ENCODE results near the gene SLC13A5.

SLC13A5 gene

GRCh38 chr17:6654841-6655731 is 58.1 kb downstream of the SLC13A5 start:
- Histone ChIP-seq H3K79me1 (ENCODE audit: low read depth, low read length) (peaks cover 4% of the 10 kb centered on the region), H3K9ac (ENCODE audit: low read depth, low read length, poor library complexity) (peak overlapping the region; percentile 65), H4K91ac (ENCODE audit: low read depth, low read length, poor library complexity) (no peak overlapping the region), H3K23ac (ENCODE audit: low read depth, low read length, poor library complexity) (no peak overlapping the region), H2AFZ (ENCODE audit: low read length) (peak overlapping the region; percentile 79), H3K9me3 (replicated peaks in 1 of 2; ENCODE audit: control insufficient read depth in 2 of 2, insufficient read depth in 1 of 2, low read depth in 1 of 2, low read length in 2 of 2) (peaks cover 0 to 3% of the 10 kb centered on the region in 2 donors), H4K8ac (ENCODE audit: low read depth, low read length) (no peak overlapping the region), H2AK5ac (ENCODE audit: low read depth, low read length) (no peak overlapping the region), H3K27me3 (ENCODE audit: control insufficient read depth in 3 of 3, insufficient read depth in 3 of 3, low read depth in 1 of 3, low read length in 3 of 3) (peaks cover 0 to 45% (median 31%) of the 10 kb centered on the region in 3 experiments), H2BK15ac (ENCODE audit: low read length) (no peak overlapping the region), H3K27ac (replicated peaks; ENCODE audit: low read length) (no peak overlapping the region), H3K14ac (ENCODE audit: low read length) (no peak overlapping the region), H2BK120ac (ENCODE audit: low read depth, low read length) (no peak overlapping the region), H3K4me3 (ENCODE audit: low read length in 2 of 2) (peak overlapping the region; percentile 38 to 49), H3K36me3 (replicated peaks in 1 of 2; ENCODE audit: control insufficient read depth in 2 of 2, insufficient read depth in 2 of 2, low read length in 2 of 2) (peaks cover 0 to 3% of the 10 kb centered on the region in 2 donors), H3K4me1 (ENCODE audit: control insufficient read depth in 2 of 2, insufficient read depth in 1 of 2, low read depth in 1 of 2, low read length in 2 of 2) (peaks cover 19 to 31% of the 10 kb centered on the region in 2 donors), H3K4me2 (ENCODE audit: insufficient read depth, low read length, poor library complexity, severe bottlenecking) (peak overlapping the region; percentile 72), H2BK12ac (ENCODE audit: low read length) (no peak overlapping the region), H3K18ac (ENCODE audit: low read length) (peak overlapping the region; percentile 65), H3K4ac (ENCODE audit: low read length) (no peak overlapping the region), H2BK5ac (ENCODE audit: low read length) (no peak overlapping the region)
- no CpG with 5 or more reads among the region's 46 CpGs for WGBS, 2 donors (ENCODE audit: extremely low coverage in 2 of 2, insufficient read length in 2 of 2, insufficient replicate concordance in 1 of 2)
- DNase-seq (ENCODE audit: low spot score) = no peak

- Histone ChIP-seq H3K4ac (ENCODE audit: low read length) (peak overlapping the region; percentile 81), H3K9me3 (replicated peaks in 1 of 2; ENCODE audit: control insufficient read depth in 2 of 2, insufficient read depth in 1 of 2, low read depth in 1 of 2, low read length in 2 of 2) (peaks cover 0 to 3% of the 10 kb centered on the region in 2 donors), H2BK15ac (ENCODE audit: low read length) (peak overlapping the region; percentile 95), H4K91ac (ENCODE audit: low read depth, low read length, poor library complexity) (no peak overlapping the region), H3K36me3 (replicated peaks in 1 of 2; ENCODE audit: control insufficient read depth in 2 of 2, insufficient read depth in 2 of 2, low read length in 2 of 2) (peaks cover 3 to 34% of the 10 kb centered on the region in 2 donors), H2AFZ (ENCODE audit: low read length) (peak overlapping the region; percentile 96), H2BK12ac (ENCODE audit: low read length) (peak overlapping the region; percentile 96), H3K9ac (ENCODE audit: low read depth, low read length, poor library complexity) (peak overlapping the region; percentile 82), H3K23ac (ENCODE audit: low read depth, low read length, poor library complexity) (peak overlapping the region; percentile 77), H3K14ac (ENCODE audit: low read length) (no peak overlapping the region), H2AK5ac (ENCODE audit: low read depth, low read length) (peak overlapping the region; percentile 97), H3K27ac (replicated peaks; ENCODE audit: low read length) (no peak overlapping the region), H3K4me1 (ENCODE audit: control insufficient read depth in 2 of 2, insufficient read depth in 1 of 2, low read depth in 1 of 2, low read length in 2 of 2) (peaks cover 17 to 34% of the 10 kb centered on the region in 2 donors), H3K79me1 (ENCODE audit: low read depth, low read length) (peaks cover 4% of the 10 kb centered on the region), H3K18ac (ENCODE audit: low read length) (peak overlapping the region; percentile 93), H2BK120ac (ENCODE audit: low read depth, low read length) (peak overlapping the region; percentile 85), H3K4me2 (ENCODE audit: insufficient read depth, low read length, poor library complexity, severe bottlenecking) (peak overlapping the region; percentile 72), H3K4me3 (ENCODE audit: low read length in 2 of 2) (peak overlapping the region; percentile 75 to 83), H3K27me3 (ENCODE audit: control insufficient read depth in 3 of 3, insufficient read depth in 3 of 3, low read depth in 1 of 3, low read length in 3 of 3) (peaks cover 0 to 21% (median 19%) of the 10 kb centered on the region in 3 experiments), H2BK5ac (ENCODE audit: low read length) (peak overlapping the region; percentile 62), H4K8ac (ENCODE audit: low read depth, low read length) (peak overlapping the region; percentile 89)
- WGBS, 2 donors (ENCODE audit: extremely low coverage in 2 of 2, insufficient read length in 2 of 2, insufficient replicate concordance in 1 of 2) = no CpG with 5 or more reads among the region's 47 CpGs
- DNase-seq (ENCODE audit: low spot score) = no peak
These were observed 61.2 kb downstream of the SLC13A5 start for GRCh38 chr17:6651919-6652452.

- no CpG with 5 or more reads among the region's 35 CpGs for WGBS, 2 donors (ENCODE audit: extremely low coverage in 2 of 2, insufficient read length in 2 of 2, insufficient replicate concordance in 1 of 2)
- peak within 1 kb of the TSS; percentile 77 for H3K23ac ChIP-seq (ENCODE audit: low read depth, low read length, poor library complexity)
These were observed 61.7 kb downstream of the SLC13A5 start, which contains the start of the genes C17orf100 and MED31 for GRCh38 chr17:6651354-6651918. Gene C17orf100 (plus strand): TSS chr17:6651762. CDS start chr17:6651914, 152 bp downstream. Gene MED31 (minus strand): TSS chr17:6651605. CDS start chr17:6651528, 77 bp downstream.

More at GRCh38 chr17:6651354-6651918, 61.7 kb downstream of the SLC13A5 start, which contains the start of the genes C17orf100 and MED31:
- Histone ChIP-seq H2BK120ac (ENCODE audit: low read depth, low read length) (peak within 1 kb of the TSS; percentile 85), H3K18ac (ENCODE audit: low read length) (peak within 1 kb of the TSS; percentile 93), H3K9ac (ENCODE audit: low read depth, low read length, poor library complexity) (peak within 1 kb of the TSS; percentile 82), H3K14ac (ENCODE audit: low read length) (no peak within 1 kb of the TSS), H3K27me3 (ENCODE audit: control insufficient read depth in 3 of 3, insufficient read depth in 3 of 3, low read depth in 1 of 3, low read length in 3 of 3) (peaks cover 0 to 20% (median 19%) of the 10 kb centered on the region in 3 experiments), H4K8ac (ENCODE audit: low read depth, low read length) (peak within 1 kb of the TSS; percentile 89), H3K27ac (replicated peaks; ENCODE audit: low read length) (peak within 1 kb of the TSS; percentile 83), H3K4me1 (ENCODE audit: control insufficient read depth in 2 of 2, insufficient read depth in 1 of 2, low read depth in 1 of 2, low read length in 2 of 2) (peaks cover 17 to 34% of the 10 kb centered on the region in 2 donors), H3K36me3 (replicated peaks in 1 of 2; ENCODE audit: control insufficient read depth in 2 of 2, insufficient read depth in 2 of 2, low read length in 2 of 2) (peaks cover 3 to 40% of the 10 kb centered on the region in 2 donors), H2BK12ac (ENCODE audit: low read length) (peak within 1 kb of the TSS; percentile 96), H2AK5ac (ENCODE audit: low read depth, low read length) (peak within 1 kb of the TSS; percentile 97), H3K4ac (ENCODE audit: low read length) (peak within 1 kb of the TSS; percentile 81), H2BK15ac (ENCODE audit: low read length) (peak within 1 kb of the TSS; percentile 95), H4K91ac (ENCODE audit: low read depth, low read length, poor library complexity) (no peak within 1 kb of the TSS), H2BK5ac (ENCODE audit: low read length) (peak within 1 kb of the TSS; percentile 62), H3K79me1 (ENCODE audit: low read depth, low read length) (peaks cover 4% of the 10 kb centered on the region), H3K4me2 (ENCODE audit: insufficient read depth, low read length, poor library complexity, severe bottlenecking) (peak within 1 kb of the TSS; percentile 72), H3K4me3 (ENCODE audit: low read length in 2 of 2) (peak within 1 kb of the TSS; percentile 83 to 84), H2AFZ (ENCODE audit: low read length) (peak within 1 kb of the TSS; percentile 96), H3K9me3 (replicated peaks in 1 of 2; ENCODE audit: control insufficient read depth in 2 of 2, insufficient read depth in 1 of 2, low read depth in 1 of 2, low read length in 2 of 2) (peaks cover 0 to 3% of the 10 kb centered on the region in 2 donors)
- DNase-seq (ENCODE audit: low spot score) = peak; percentile 83

Measured in neuronal stem cell (in vitro differentiated cells).